GM12878 (cell line): ENCODE data around the gene SCYGR1. TPM values are rescaled to one million over a fixed set of nuclear protein-coding genes. Genes with fewer than 3 reads are reported as not detected.

Experiments used
- CBX3 ChIP-seq: fragments of 200-600 bp; sonication (generic); IDR thresholded peaks from 2 replicates; pipeline ENCODE4 v1.6.1; 2016; ENCODE audit warnings: low read depth, borderline replicate concordance
- EGR1 ChIP-seq, 2 experiments: IDR thresholded peaks; 1 replicate in 1 of 2; 2 replicates in 1 of 2; pipeline ENCODE4 v1.6.1; 2011 to 2012; ENCODE audit warnings: low read depth in 2 of 2, low read length in 2 of 2, borderline replicate concordance in 1 of 2, mild to moderate bottlenecking in 1 of 2, moderate library complexity in 1 of 2
- POU2F2 ChIP-seq: IDR thresholded peaks from 3 replicates; pipeline ENCODE4 v1.6.1; 2011; ENCODE audit warnings: low read depth, mild to moderate bottlenecking, low read length, borderline replicate concordance
- RB1 ChIP-seq: fragments of 450-650 bp; formaldehyde crosslinking; IDR thresholded peaks from 2 replicates; pipeline ENCODE4 v1.6.1; 2017; ENCODE audit warnings: mild to moderate bottlenecking, borderline replicate concordance
- RFX5 ChIP-seq: IDR thresholded peaks from 2 replicates; pipeline ENCODE4 v1.6.1; 2011; ENCODE audit warnings: low read depth, low read length, improper control_type of control experiment
- SMAD1 ChIP-seq: fragments of 450-650 bp; IDR thresholded peaks from 2 replicates; pipeline ENCODE4 v1.6.1; 2018; ENCODE audit warnings: mild to moderate bottlenecking, low read depth; ENCODE audit not compliant: partially characterized antibody
- SPI1 ChIP-seq: IDR thresholded peaks from 2 replicates; pipeline ENCODE4 v1.6.1; 2011; ENCODE audit warnings: low read depth, mild to moderate bottlenecking, low read length, moderate library complexity, borderline replicate concordance; ENCODE audit not compliant: insufficient read depth
- STAT1 ChIP-seq: fragments of 450-650 bp; conservative IDR thresholded peaks from 2 replicates; pipeline ENCODE4 v1.6.1; 2014; ENCODE audit warnings: antibody characterized with exemption, mild to moderate bottlenecking
- polyA plus RNA-seq, 11 experiments: library from polyadenylated mRNA; depleted of rRNA in 4 of 11; unstranded in 6 of 11; stranded (reverse) in 5 of 11; fragments of >200 nt; fragmentation: Nextera tagmentation in 4 of 11; fragmentation: Illumina TruSeq in 1 of 11; extraction: Ambion mirVana in 4 of 11; extraction: Trizol in 1 of 11; gene quantifications; 1 replicate in 1 of 11; 2 replicates in 10 of 11; pipeline versions ENCODE4 v1.2.1 to v1.2.3, GENCODE V29; 2011 to 2016; ENCODE audit warnings: inconsistent platforms in 2 of 11, missing spikeins in 2 of 11, low read depth in 1 of 11
- total RNA-seq, 4 experiments: library from RNA; depleted of rRNA in 3 of 4; stranded (reverse); fragments of >200 nt in 3 of 4; fragmentation: Illumina TruSeq in 1 of 4; extraction: Trizol in 1 of 4; gene quantifications; 2 replicates each; pipeline versions ENCODE4 v1.2.1 to v1.2.3, GENCODE V29; 2013 to 2021
- TF ChIP-seq, protein P1 (sequence below): IDR thresholded peaks from 2 replicates; pipeline ENCODE4 v1.6.1; 2012; ENCODE audit warnings: mild to moderate bottlenecking, low read depth, low read length
- TF ChIP-seq, protein P2 (sequence below): IDR thresholded peaks from 2 replicates; pipeline ENCODE4 v1.6.1; 2011; ENCODE audit warnings: borderline replicate concordance, low read depth, mild to moderate bottlenecking, moderate library complexity, low read length; ENCODE audit not compliant: insufficient read depth, poor library complexity, severe bottlenecking

The SCYGR1 gene
- total and polyA plus RNA-seq, 10 of the 15 experiments (the other 5 are each of a cell fraction or from before 2014, with no cell fraction given): not detected

DNA sequence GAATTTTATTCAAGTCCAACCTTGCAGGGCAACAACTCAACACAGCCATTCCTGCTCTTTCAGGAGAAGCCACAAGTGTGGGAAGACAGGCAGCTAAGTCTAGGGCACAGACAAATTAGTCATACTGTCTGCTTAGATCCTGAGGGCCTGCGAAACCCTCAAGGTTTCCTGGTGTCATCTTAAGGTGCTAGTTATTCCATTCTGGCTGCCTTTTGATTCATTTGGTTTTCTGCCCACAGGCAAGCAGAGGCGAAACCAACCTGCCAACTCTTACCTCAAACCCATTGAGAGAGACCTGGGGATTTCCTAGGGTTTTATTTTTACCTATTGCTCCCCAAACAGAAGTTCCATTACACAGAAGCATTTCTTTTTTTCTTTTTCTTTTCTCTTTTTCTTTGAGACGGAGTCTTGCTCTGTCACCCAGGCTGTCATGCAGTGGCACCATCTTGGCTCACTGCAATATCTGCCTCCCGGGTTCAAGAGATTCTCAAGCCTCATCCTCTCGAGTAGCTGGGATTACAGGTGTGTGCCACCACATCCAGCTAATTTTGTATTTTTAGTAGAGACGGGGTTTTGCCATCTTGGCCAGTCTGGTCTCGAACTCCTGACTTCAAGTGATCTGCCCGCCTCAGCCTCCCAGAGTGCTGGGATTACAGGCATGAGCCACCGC lies 23.7 kb upstream of the SCYGR1 start (continued):
- TF ChIP-seq, protein P1, sequence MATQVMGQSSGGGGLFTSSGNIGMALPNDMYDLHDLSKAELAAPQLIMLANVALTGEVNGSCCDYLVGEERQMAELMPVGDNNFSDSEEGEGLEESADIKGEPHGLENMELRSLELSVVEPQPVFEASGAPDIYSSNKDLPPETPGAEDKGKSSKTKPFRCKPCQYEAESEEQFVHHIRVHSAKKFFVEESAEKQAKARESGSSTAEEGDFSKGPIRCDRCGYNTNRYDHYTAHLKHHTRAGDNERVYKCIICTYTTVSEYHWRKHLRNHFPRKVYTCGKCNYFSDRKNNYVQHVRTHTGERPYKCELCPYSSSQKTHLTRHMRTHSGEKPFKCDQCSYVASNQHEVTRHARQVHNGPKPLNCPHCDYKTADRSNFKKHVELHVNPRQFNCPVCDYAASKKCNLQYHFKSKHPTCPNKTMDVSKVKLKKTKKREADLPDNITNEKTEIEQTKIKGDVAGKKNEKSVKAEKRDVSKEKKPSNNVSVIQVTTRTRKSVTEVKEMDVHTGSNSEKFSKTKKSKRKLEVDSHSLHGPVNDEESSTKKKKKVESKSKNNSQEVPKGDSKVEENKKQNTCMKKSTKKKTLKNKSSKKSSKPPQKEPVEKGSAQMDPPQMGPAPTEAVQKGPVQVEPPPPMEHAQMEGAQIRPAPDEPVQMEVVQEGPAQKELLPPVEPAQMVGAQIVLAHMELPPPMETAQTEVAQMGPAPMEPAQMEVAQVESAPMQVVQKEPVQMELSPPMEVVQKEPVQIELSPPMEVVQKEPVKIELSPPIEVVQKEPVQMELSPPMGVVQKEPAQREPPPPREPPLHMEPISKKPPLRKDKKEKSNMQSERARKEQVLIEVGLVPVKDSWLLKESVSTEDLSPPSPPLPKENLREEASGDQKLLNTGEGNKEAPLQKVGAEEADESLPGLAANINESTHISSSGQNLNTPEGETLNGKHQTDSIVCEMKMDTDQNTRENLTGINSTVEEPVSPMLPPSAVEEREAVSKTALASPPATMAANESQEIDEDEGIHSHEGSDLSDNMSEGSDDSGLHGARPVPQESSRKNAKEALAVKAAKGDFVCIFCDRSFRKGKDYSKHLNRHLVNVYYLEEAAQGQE: no peak
- TF ChIP-seq RB1: no peak
- TF ChIP-seq, protein P2, sequence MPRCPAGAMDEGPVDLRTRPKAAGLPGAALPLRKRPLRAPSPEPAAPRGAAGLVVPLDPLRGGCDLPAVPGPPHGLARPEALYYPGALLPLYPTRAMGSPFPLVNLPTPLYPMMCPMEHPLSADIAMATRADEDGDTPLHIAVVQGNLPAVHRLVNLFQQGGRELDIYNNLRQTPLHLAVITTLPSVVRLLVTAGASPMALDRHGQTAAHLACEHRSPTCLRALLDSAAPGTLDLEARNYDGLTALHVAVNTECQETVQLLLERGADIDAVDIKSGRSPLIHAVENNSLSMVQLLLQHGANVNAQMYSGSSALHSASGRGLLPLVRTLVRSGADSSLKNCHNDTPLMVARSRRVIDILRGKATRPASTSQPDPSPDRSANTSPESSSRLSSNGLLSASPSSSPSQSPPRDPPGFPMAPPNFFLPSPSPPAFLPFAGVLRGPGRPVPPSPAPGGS: peak; percentile 86
- no peak for TF ChIP-seq CBX3
- no peak for TF ChIP-seq STAT1
- TF ChIP-seq POU2F2: peak; percentile 72; the same call in 1 of the 3 replicates
- TF ChIP-seq SMAD1: no peak
- TF ChIP-seq SPI1: no peak
- no peak for TF ChIP-seq EGR1 (IDR thresholded peaks at IDR 0.05; ENCODE audit: borderline replicate concordance in 1 of 2, low read depth in 2 of 2, low read length in 2 of 2)
- TF ChIP-seq RFX5: no peak
